Measurements from ENCODE around the gene NEK7. TPM values are rescaled to one million over a fixed set of nuclear protein-coding genes. Genes with fewer than 3 reads are reported as not detected.

NEK7 gene
- total RNA-seq, 1 experiment from 2014 or later = 25.2 TPM

DNA sequence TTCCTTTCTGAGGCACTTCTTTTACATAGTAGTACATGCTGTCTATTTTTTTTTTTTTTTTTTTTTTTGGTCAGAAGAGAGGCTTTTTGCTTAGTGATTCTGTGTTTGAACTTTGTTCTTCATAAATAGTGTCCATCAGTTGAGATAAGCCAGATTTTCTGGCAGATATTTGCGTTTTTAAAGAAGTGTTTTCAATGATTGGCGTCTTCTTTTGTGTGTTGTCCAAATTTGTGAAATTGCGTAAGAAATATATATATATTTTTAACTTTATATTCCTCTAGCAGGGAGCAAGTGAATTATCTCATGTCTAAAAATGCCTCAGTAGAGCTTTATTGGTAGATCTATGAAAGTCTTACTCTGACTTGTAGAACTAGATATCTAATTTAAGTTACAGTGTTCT, 28.3 kb downstream of the NEK7 start:
- Histone ChIP-seq H3K9ac (ENCODE audit: low read length) (no peak overlapping the region), H3K4me3 (ENCODE audit: low read length) (no peak overlapping the region), H3K4me1 (ENCODE audit: insufficient read depth, low read length) (no peaks in the 10 kb centered on the region), H3K36me3 (ENCODE audit: low read depth, low read length) (no peaks in the 10 kb centered on the region), H3K27ac (ENCODE audit: low read length) (no peak overlapping the region), H3K79me2 (ENCODE audit: low read length) (peaks cover 97% of the 10 kb centered on the region), H2AFZ (ENCODE audit: low read length) (no peak overlapping the region), H3K4me2 (ENCODE audit: low read length) (no peak overlapping the region), H4K20me1 (ENCODE audit: low read length) (no peaks in the 10 kb centered on the region), H3K27me3 (ENCODE audit: low read length) (no peaks in the 10 kb centered on the region), H3K9me2 (replicated peaks; ENCODE audit: low read length) (no peaks in the 10 kb centered on the region), H3K9me3 (ENCODE audit: low read length) (no peaks in the 10 kb centered on the region), H3F3A (ENCODE audit: low read length, unreplicated experiment) (no peaks in the 10 kb centered on the region)
- BruUV-seq (replicated peaks) = no TSS peak
- ChIA-PET CTCF (no interaction called here), POLR2A (ENCODE audit: unreplicated experiment) (no interaction called here)
- ATAC-seq = no peak
- no peak for TF ChIP-seq EZH2 (IDR thresholded peaks at IDR 0.05; ENCODE audit: low read length, unreplicated experiment)
- no peak for TF ChIP-seq EZH2phosphoT487 (IDR thresholded peaks at IDR 0.05; ENCODE audit: borderline replicate concordance, low read length)
- TF ChIP-seq, protein P1, sequence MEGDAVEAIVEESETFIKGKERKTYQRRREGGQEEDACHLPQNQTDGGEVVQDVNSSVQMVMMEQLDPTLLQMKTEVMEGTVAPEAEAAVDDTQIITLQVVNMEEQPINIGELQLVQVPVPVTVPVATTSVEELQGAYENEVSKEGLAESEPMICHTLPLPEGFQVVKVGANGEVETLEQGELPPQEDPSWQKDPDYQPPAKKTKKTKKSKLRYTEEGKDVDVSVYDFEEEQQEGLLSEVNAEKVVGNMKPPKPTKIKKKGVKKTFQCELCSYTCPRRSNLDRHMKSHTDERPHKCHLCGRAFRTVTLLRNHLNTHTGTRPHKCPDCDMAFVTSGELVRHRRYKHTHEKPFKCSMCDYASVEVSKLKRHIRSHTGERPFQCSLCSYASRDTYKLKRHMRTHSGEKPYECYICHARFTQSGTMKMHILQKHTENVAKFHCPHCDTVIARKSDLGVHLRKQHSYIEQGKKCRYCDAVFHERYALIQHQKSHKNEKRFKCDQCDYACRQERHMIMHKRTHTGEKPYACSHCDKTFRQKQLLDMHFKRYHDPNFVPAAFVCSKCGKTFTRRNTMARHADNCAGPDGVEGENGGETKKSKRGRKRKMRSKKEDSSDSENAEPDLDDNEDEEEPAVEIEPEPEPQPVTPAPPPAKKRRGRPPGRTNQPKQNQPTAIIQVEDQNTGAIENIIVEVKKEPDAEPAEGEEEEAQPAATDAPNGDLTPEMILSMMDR (conservative IDR thresholded peaks at IDR 0.05; ENCODE audit: low read depth, low read length) = no peak
- intact Hi-C loops (cut with micrococcal nuclease) = no loop called here
- no peak for DNase-seq

DNA sequence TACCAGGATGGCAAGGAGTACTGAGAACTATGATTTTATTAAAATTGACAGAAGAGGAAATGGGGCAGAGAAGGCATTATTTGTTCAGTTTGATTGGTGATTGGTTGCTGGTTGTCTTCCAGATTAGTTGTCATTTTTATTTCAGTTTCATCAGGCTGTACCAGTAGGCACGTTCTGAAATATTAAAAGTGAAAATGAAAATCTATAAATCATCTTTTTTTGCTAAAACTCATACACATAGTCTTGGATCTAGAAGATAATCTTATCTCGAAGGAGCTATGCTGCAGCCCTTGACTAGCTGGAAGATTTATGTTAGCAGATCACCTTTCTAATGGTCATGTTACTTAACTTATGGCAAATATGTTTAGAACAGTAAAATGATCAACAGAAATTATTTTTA, 29.0 kb downstream of the NEK7 start:
- ChIA-PET CTCF (no interaction called here), POLR2A (ENCODE audit: unreplicated experiment) (no interaction called here)
- Histone ChIP-seq H3K4me3 (ENCODE audit: low read length) (no peak overlapping the region), H3K4me1 (ENCODE audit: insufficient read depth, low read length) (no peaks in the 10 kb centered on the region), H3K27ac (ENCODE audit: low read length) (no peak overlapping the region), H3K36me3 (ENCODE audit: low read depth, low read length) (no peaks in the 10 kb centered on the region), H3K79me2 (ENCODE audit: low read length) (peaks cover 97% of the 10 kb centered on the region), H3F3A (ENCODE audit: low read length, unreplicated experiment) (no peaks in the 10 kb centered on the region), H2AFZ (ENCODE audit: low read length) (no peak overlapping the region), H3K9ac (ENCODE audit: low read length) (no peak overlapping the region), H3K27me3 (ENCODE audit: low read length) (no peaks in the 10 kb centered on the region), H3K9me2 (replicated peaks; ENCODE audit: low read length) (no peaks in the 10 kb centered on the region), H3K9me3 (ENCODE audit: low read length) (no peaks in the 10 kb centered on the region), H3K4me2 (ENCODE audit: low read length) (no peak overlapping the region), H4K20me1 (ENCODE audit: low read length) (no peaks in the 10 kb centered on the region)
- DNase-seq (no peak), ATAC-seq (no peak)
- TF ChIP-seq, protein P1 (conservative IDR thresholded peaks at IDR 0.05; ENCODE audit: low read depth, low read length) = no peak
- no peak for TF ChIP-seq EZH2phosphoT487 (IDR thresholded peaks at IDR 0.05; ENCODE audit: borderline replicate concordance, low read length)
- no peak for TF ChIP-seq EZH2 (IDR thresholded peaks at IDR 0.05; ENCODE audit: low read length, unreplicated experiment)
- intact Hi-C loops (cut with micrococcal nuclease) = no loop called here
- no TSS peak for BruUV-seq (replicated peaks)

DNA sequence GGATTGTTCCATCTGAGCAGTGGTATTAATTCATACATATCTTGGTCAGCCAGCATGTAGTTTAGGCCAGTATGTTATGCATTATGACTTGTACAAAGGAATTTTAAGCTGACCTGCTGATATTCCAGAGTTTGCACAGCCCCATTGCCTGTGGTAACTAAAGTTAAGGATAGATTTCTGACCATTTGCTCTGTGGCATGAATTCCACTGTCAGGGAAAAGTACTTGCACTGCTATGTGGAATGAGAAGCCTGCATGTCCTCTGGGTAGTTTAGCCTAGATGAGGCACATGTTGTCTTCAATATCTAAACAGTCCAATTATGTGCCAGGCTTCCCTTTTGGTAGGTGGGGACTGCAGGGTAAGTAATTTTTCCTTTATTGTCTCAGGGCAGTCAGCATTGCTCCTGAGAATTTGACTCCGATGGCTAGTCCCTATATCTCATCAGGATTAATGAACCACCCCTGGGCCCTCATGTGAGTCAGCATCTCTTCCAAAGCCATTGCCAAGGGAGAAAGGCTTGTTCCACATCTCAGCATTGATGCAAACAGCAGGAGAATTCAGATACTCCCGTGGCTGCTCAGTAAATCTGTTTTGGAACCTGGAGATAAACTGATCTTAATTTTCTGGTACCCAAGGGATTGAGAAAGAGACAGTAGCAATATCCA, 30.2 kb downstream of the NEK7 start:
- no peak for ATAC-seq

More for the DNA sequence above, 30.2 kb downstream of the NEK7 start:
- Histone ChIP-seq H3K27ac (ENCODE audit: low read length) (no peak overlapping the region), H3F3A (ENCODE audit: low read length, unreplicated experiment) (no peaks in the 10 kb centered on the region), H3K36me3 (ENCODE audit: low read depth, low read length) (no peaks in the 10 kb centered on the region), H2AFZ (ENCODE audit: low read length) (no peak overlapping the region), H3K9ac (ENCODE audit: low read length) (no peak overlapping the region), H3K4me3 (ENCODE audit: low read length) (no peak overlapping the region), H3K79me2 (ENCODE audit: low read length) (peaks cover 97% of the 10 kb centered on the region), H3K9me3 (ENCODE audit: low read length) (no peaks in the 10 kb centered on the region), H3K4me1 (ENCODE audit: insufficient read depth, low read length) (no peaks in the 10 kb centered on the region), H3K9me2 (replicated peaks; ENCODE audit: low read length) (no peaks in the 10 kb centered on the region), H4K20me1 (ENCODE audit: low read length) (no peaks in the 10 kb centered on the region), H3K4me2 (ENCODE audit: low read length) (no peak overlapping the region), H3K27me3 (ENCODE audit: low read length) (no peaks in the 10 kb centered on the region)
- POLR2A ChIA-PET (ENCODE audit: unreplicated experiment) = no interaction called here
- no TSS peak for BruUV-seq (replicated peaks)
- TF ChIP-seq EZH2phosphoT487 (IDR thresholded peaks at IDR 0.05; ENCODE audit: borderline replicate concordance, low read length) = no peak
- TF ChIP-seq, protein P1 (conservative IDR thresholded peaks at IDR 0.05; ENCODE audit: low read depth, low read length) = no peak
- TF ChIP-seq EZH2 (IDR thresholded peaks at IDR 0.05; ENCODE audit: low read length, unreplicated experiment) = no peak
- no peak for DNase-seq
- CTCF ChIA-PET = no interaction called here
- intact Hi-C loops (cut with micrococcal nuclease) = no loop called here

All from PC-3 (cell line).